HCT116 (cell line): Measurements from ENCODE around the gene FCSK. TPM values are rescaled to one million over a fixed set of nuclear protein-coding genes. Genes with fewer than 3 reads are reported as not detected.

Source experiments
- ATAC-seq: fragments of 200-7000 bp; cut with Tn5 transposase; 2 replicates; pipeline ENCODE4 v1.9.1; 2020; ENCODE audit warnings: mild to moderate bottlenecking, moderate library complexity
- BruUV-seq: library from RNA; stranded (reverse); fragments of 400-500 nt; replicated peaks from 2 replicates; lab custom pipeline; 2021; lab: Mats Ljungman, UMichigan
- CTCF ChIA-PET: fragments of 300-600 bp; sonication (Branson Sonifier 250); formaldehyde crosslinking; loops from one replicate; lab custom pipeline; 2021; ENCODE audit warnings: antibody characterized with exemption; lab: Charles Lee
- POLR2A ChIA-PET: fragments of 300-600, 350-600 bp; sonication (Branson Sonifier 250); formaldehyde crosslinking; loops from one replicate; lab custom pipeline; 2021; ENCODE audit warnings: antibody characterized with exemption; lab: Charles Lee
- RAD21 ChIA-PET, 2 experiments: fragments of 300-600 bp; sonication (Branson Sonifier 250); formaldehyde crosslinking; loops; one replicate each; lab custom pipeline; 2023; ENCODE audit warnings: low total read pairs in 2 of 2; ENCODE audit not compliant: uncharacterized antibody in 2 of 2, unreplicated experiment in 2 of 2, low non-redundant PET in 1 of 2; lab: Charles Lee
- DNase-seq: peaks from one replicate; pipeline ENCODE4 v3.0.0-alpha.2; 2010; ENCODE audit warnings: low read depth, low spot score
- H2AFZ ChIP-seq: fragments of 200-600 bp; shearing (Covaris generic), sonication (generic); 2 replicates; pipeline ENCODE4 v1.6.1; 2017; ENCODE audit warnings: low read depth, mixed run types, mixed read lengths, antibody characterized with exemption, low read length; ENCODE audit not compliant: poor library complexity, severe bottlenecking
- H3K27ac ChIP-seq: 2 replicates; pipeline ENCODE4 v1.5.1; 2012; ENCODE audit warnings: low read depth, low read length
- H3K27me3 ChIP-seq: fragments of 200-600 bp; sonication (generic); 2 replicates; pipeline ENCODE4 v1.6.1; 2016; ENCODE audit warnings: mixed run types, low read length, mixed read lengths; ENCODE audit not compliant: insufficient read depth
- H3K36me3 ChIP-seq, 2 experiments: fragments of 200-500 bp in 1 of 2; fragments of 200-600 bp in 1 of 2; sonication (Bioruptor generic) in 1 of 2; sonication (generic) in 1 of 2; 2 replicates each; pipeline versions ENCODE4 v1.5.1 to v1.6.1; 2014 to 2016; ENCODE audit warnings: low read length in 2 of 2, inconsistent platforms in 1 of 2, mixed read lengths in 1 of 2, mixed run types in 1 of 2; ENCODE audit not compliant: insufficient read depth in 2 of 2, control insufficient read depth in 1 of 2
- H3K4me1 ChIP-seq, 2 experiments: fragments of 200-600 bp in 1 of 2; sonication (generic) in 1 of 2; 2 replicates each; pipeline versions ENCODE4 v1.5.1 to v1.6.1; 2012 to 2017; ENCODE audit warnings: low read length in 2 of 2, inconsistent platforms in 1 of 2, mild to moderate bottlenecking in 1 of 2, mixed read lengths in 1 of 2, mixed run types in 1 of 2, moderate library complexity in 1 of 2; ENCODE audit not compliant: insufficient read depth in 2 of 2, control insufficient read depth in 1 of 2
- H3K4me2 ChIP-seq: fragments of 200-600 bp; sonication (generic); 2 replicates; pipeline ENCODE4 v1.6.1; 2017; ENCODE audit warnings: mixed run types, low read length, mixed read lengths
- H3K4me3 ChIP-seq, 2 experiments: fragments of 200-600 bp in 1 of 2; sonication (generic) in 1 of 2; replicated peaks in 1 of 2; 2 replicates each; pipeline ENCODE4 v1.5.1; 2011 to 2016; ENCODE audit warnings: low read length in 2 of 2, control low read depth in 1 of 2, low read depth in 1 of 2, mild to moderate bottlenecking in 1 of 2, mixed read lengths in 1 of 2, mixed run types in 1 of 2
- H3K79me2 ChIP-seq: fragments of 200-600 bp; sonication (generic); 2 replicates; pipeline ENCODE4 v1.6.1; 2017; ENCODE audit warnings: mild to moderate bottlenecking, mixed run types, low read length, moderate library complexity, mixed read lengths; ENCODE audit not compliant: insufficient read depth
- H3K9ac ChIP-seq: fragments of 200-600 bp; sonication (generic); 2 replicates; pipeline ENCODE4 v1.6.1; 2016; ENCODE audit warnings: low read length, mixed read lengths
- H3K9me2 ChIP-seq: fragments of 200-600 bp; sonication (generic), shearing (Covaris generic); 2 replicates; pipeline ENCODE4 v1.6.1; 2017; ENCODE audit warnings: mixed run types, mild to moderate bottlenecking, moderate library complexity; ENCODE audit not compliant: insufficient read depth
- H3K9me3 ChIP-seq, 2 experiments: fragments of 200-500 bp in 1 of 2; fragments of 200-600 bp in 1 of 2; sonication (Bioruptor generic) in 1 of 2; sonication (generic) in 1 of 2; 2 replicates each; pipeline ENCODE4 v1.6.1; 2014 to 2017; ENCODE audit warnings: low read length in 2 of 2, mixed read lengths in 2 of 2, inconsistent platforms in 1 of 2, low read depth in 1 of 2, mild to moderate bottlenecking in 1 of 2, mixed run types in 1 of 2, moderate library complexity in 1 of 2; ENCODE audit not compliant: control insufficient read depth in 1 of 2, insufficient read depth in 1 of 2
- H4K20me1 ChIP-seq: fragments of 200-600 bp; sonication (generic), shearing (Covaris generic); 2 replicates; pipeline ENCODE4 v1.6.1; 2017; ENCODE audit warnings: mixed run types, mild to moderate bottlenecking, moderate library complexity; ENCODE audit not compliant: insufficient read depth
- ATF3 ChIP-seq: IDR thresholded peaks from 2 replicates; pipeline ENCODE4 v1.6.1; 2012
- CTCF ChIP-seq, 3 experiments: fragments of 200-600 bp in 1 of 3; sonication (generic) in 1 of 3; IDR thresholded peaks in 2 of 3; conservative IDR thresholded peaks in 1 of 3; 2 replicates each; pipeline ENCODE4 v1.5.1; 2012 to 2017; ENCODE audit warnings: low read depth in 2 of 3, low read length in 2 of 3, antibody characterized with exemption in 1 of 3, borderline replicate concordance in 1 of 3, control low read depth in 1 of 3, mild to moderate bottlenecking in 1 of 3, mixed read lengths in 1 of 3, mixed run types in 1 of 3, moderate library complexity in 1 of 3; ENCODE audit not compliant: insufficient read depth in 1 of 3
- EGR1 ChIP-seq: IDR thresholded peaks from 2 replicates; pipeline ENCODE4 v1.6.1; 2012; ENCODE audit warnings: low read depth
- EZH2 ChIP-seq: fragments of 200-600 bp; sonication (generic); IDR thresholded peaks from 2 replicates; pipeline ENCODE4 v1.6.1; 2017; ENCODE audit warnings: antibody characterized with exemption, mixed run types
- EZH2phosphoT487 ChIP-seq: fragments of 200-600 bp; IDR thresholded peaks from 2 replicates; pipeline ENCODE4 v1.6.1; 2018; ENCODE audit warnings: antibody characterized with exemption, borderline replicate concordance
- FOSL1 ChIP-seq: IDR thresholded peaks from 2 replicates; pipeline ENCODE4 v1.6.1; 2012; ENCODE audit warnings: low read depth
- JUND ChIP-seq: IDR thresholded peaks from 2 replicates; pipeline ENCODE4 v1.6.1; 2012
- REST ChIP-seq: IDR thresholded peaks from 2 replicates; pipeline ENCODE4 v1.6.1; 2012; ENCODE audit warnings: low read depth
- SIN3A ChIP-seq: IDR thresholded peaks from 2 replicates; pipeline ENCODE4 v1.6.1; 2012; ENCODE audit warnings: low read depth
- SP1 ChIP-seq: IDR thresholded peaks from 2 replicates; pipeline ENCODE4 v1.6.1; 2012; ENCODE audit warnings: low read depth
- TCF7L2 ChIP-seq: IDR thresholded peaks from 2 replicates; pipeline ENCODE4 v1.7.0; 2011; ENCODE audit warnings: borderline replicate concordance, inconsistent platforms; ENCODE audit not compliant: insufficient read depth, insufficient read length; ENCODE audit errors: extremely low read depth
- YY1 ChIP-seq: IDR thresholded peaks from 2 replicates; pipeline ENCODE4 v1.6.1; 2011; ENCODE audit warnings: low read length, low read depth, moderate library complexity, mild to moderate bottlenecking; ENCODE audit not compliant: insufficient replicate concordance; ENCODE audit errors: extremely low read depth
- intact Hi-C: fragments of 100-400 bp; cut with micrococcal nuclease; formaldehyde crosslinking; loops from 2 replicates; pipeline ENCODE4 v1.10.0; 2022
- total RNA-seq: library from RNA; stranded (reverse); gene quantifications from one replicate; pipeline ENCODE4 v1.2.1, GENCODE V29; 2021; ENCODE audit not compliant: unreplicated experiment
- TF ChIP-seq, protein P1 (sequence below): IDR thresholded peaks from 2 replicates; pipeline ENCODE4 v1.6.1; 2011; ENCODE audit warnings: mild to moderate bottlenecking, low read length, moderate library complexity; ENCODE audit not compliant: insufficient replicate concordance; ENCODE audit errors: extremely low read depth

FCSK gene
- total RNA-seq, 1 experiment from 2014 or later: 17.1 TPM

GRCh38 chr16:70432356-70432722 is 22.1 kb upstream of the FCSK start:
- no peaks in the 10 kb centered on the region for H4K20me1 ChIP-seq
- BruUV-seq: no TSS peak
- peaks cover 6% of the 10 kb centered on the region for H3K79me2 ChIP-seq
- H3K27me3 ChIP-seq: no peaks in the 10 kb centered on the region
- ChIA-PET CTCF (interaction anchor here (1.1 kb wide), 1 partner anchor 21 kb away, joined by 3 read pairs; no protein-coding TSS in a partner anchor), RAD21 (no interaction called here), POLR2A (no interaction called here)
- peaks cover 53 to 73% of the 10 kb centered on the region in 2 experiments for H3K4me1 ChIP-seq
- no peak for ATAC-seq
- H3K9me2 ChIP-seq: no peaks in the 10 kb centered on the region
- H3K36me3 ChIP-seq: no peaks in the 10 kb centered on the region
- no peak overlapping the region for H3K4me2 ChIP-seq
- no peak overlapping the region for H3K4me3 ChIP-seq
- H3K9me3 ChIP-seq: no peaks in the 10 kb centered on the region
- H3K9ac ChIP-seq: no peak overlapping the region
- no peak overlapping the region for H2AFZ ChIP-seq
- no peak for TF ChIP-seq FOSL1
- no peak for TF ChIP-seq SIN3A
- no peak for TF ChIP-seq TCF7L2
- no peak for TF ChIP-seq EZH2
- no peak for TF ChIP-seq EGR1
- TF ChIP-seq JUND: no peak
- TF ChIP-seq, protein P1, sequence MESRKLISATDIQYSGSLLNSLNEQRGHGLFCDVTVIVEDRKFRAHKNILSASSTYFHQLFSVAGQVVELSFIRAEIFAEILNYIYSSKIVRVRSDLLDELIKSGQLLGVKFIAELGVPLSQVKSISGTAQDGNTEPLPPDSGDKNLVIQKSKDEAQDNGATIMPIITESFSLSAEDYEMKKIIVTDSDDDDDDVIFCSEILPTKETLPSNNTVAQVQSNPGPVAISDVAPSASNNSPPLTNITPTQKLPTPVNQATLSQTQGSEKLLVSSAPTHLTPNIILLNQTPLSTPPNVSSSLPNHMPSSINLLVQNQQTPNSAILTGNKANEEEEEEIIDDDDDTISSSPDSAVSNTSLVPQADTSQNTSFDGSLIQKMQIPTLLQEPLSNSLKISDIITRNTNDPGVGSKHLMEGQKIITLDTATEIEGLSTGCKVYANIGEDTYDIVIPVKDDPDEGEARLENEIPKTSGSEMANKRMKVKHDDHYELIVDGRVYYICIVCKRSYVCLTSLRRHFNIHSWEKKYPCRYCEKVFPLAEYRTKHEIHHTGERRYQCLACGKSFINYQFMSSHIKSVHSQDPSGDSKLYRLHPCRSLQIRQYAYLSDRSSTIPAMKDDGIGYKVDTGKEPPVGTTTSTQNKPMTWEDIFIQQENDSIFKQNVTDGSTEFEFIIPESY: no peak
- no peak for TF ChIP-seq REST
- no peak for TF ChIP-seq ATF3
- TF ChIP-seq SP1: no peak
- no peak for TF ChIP-seq YY1
- no peak for TF ChIP-seq EZH2phosphoT487
- TF ChIP-seq CTCF (IDR thresholded peaks at IDR 0.05 in 2 of 3, conservative IDR thresholded peaks at IDR 0.05 in 1 of 3; ENCODE audit: borderline replicate concordance in 1 of 3, insufficient read depth in 1 of 3, low read depth in 2 of 3, low read length in 2 of 3): no peak
- no peak overlapping the region for H3K27ac ChIP-seq
- DNase-seq: no peak
- intact Hi-C loops: no loop called here
